GM23338 (cell line): Measurements from ENCODE around the gene ZNF234. TPM values are rescaled to one million over a fixed set of nuclear protein-coding genes. Genes with fewer than 3 reads are reported as not detected.
"Not testable (repeated sequence)": the region's sequence is repeated elsewhere in the genome, so short reads cannot be mapped to it uniquely, and the experiment has no call there.

Experiments used
- ATAC-seq: fragments of 200-7000 bp; cut with Tn5 transposase; 3 replicates; pipeline ENCODE4 v1.9.1; 2020
- DNase-seq: peaks from one replicate; pipeline ENCODE4 v3.0.0-alpha.2; 2015; ENCODE audit warnings: low spot score
- H2AFZ ChIP-seq: fragments of 200-600 bp; sonication (generic); 2 replicates; pipeline ENCODE4 v1.8.0; 2016; ENCODE audit warnings: antibody characterized with exemption, mild to moderate bottlenecking, moderate library complexity
- H3F3A ChIP-seq: fragments of 200-600 bp; sonication (generic); replicated peaks from 2 replicates; pipeline ENCODE4 v1.8.0; 2017; ENCODE audit warnings: antibody characterized with exemption, mixed run types, low read depth
- H3K27ac ChIP-seq: fragments of 200-600 bp; sonication (generic); 2 replicates; pipeline ENCODE4 v1.6.1; 2016; ENCODE audit warnings: low read depth
- H3K27me3 ChIP-seq: fragments of 200-600 bp; sonication (generic); 2 replicates; pipeline ENCODE4 v1.8.0; 2016; ENCODE audit warnings: mild to moderate bottlenecking, mixed run types, moderate library complexity; ENCODE audit not compliant: insufficient read depth
- H3K36me3 ChIP-seq: fragments of 200-600 bp; sonication (generic); 2 replicates; pipeline ENCODE4 v1.8.0; 2016; ENCODE audit warnings: mild to moderate bottlenecking; ENCODE audit not compliant: insufficient read depth
- H3K4me1 ChIP-seq: fragments of 200-600 bp; sonication (generic); 2 replicates; pipeline ENCODE4 v1.8.0; 2016; ENCODE audit warnings: mild to moderate bottlenecking, moderate library complexity; ENCODE audit not compliant: insufficient read depth
- H3K4me2 ChIP-seq: fragments of 200-600 bp; sonication (generic); 2 replicates; pipeline ENCODE4 v1.7.1; 2017; ENCODE audit warnings: mixed run types
- H3K4me3 ChIP-seq: fragments of 200-600 bp; sonication (generic); 2 replicates; pipeline ENCODE4 v1.6.1; 2016; ENCODE audit warnings: mixed run types
- H3K79me2 ChIP-seq: fragments of 200-600 bp; sonication (generic); replicated peaks from 2 replicates; pipeline ENCODE4 v1.8.0; 2017; ENCODE audit warnings: mild to moderate bottlenecking; ENCODE audit not compliant: insufficient read depth
- H3K9me2 ChIP-seq: fragments of 200-600 bp; sonication (generic); 2 replicates; pipeline ENCODE4 v1.8.0; 2017; ENCODE audit not compliant: insufficient read depth
- H4K20me1 ChIP-seq: fragments of 200-600 bp; sonication (generic); replicated peaks from 2 replicates; pipeline ENCODE4 v1.8.0; 2017; ENCODE audit warnings: mild to moderate bottlenecking; ENCODE audit not compliant: insufficient read depth
- H3K27ac Mint-ChIP-seq: 2 replicates; pipeline ENCODE4 v1.8.0; 2020; ENCODE audit warnings: inconsistent platforms, mild to moderate bottlenecking, moderate library complexity, mixed read lengths
- H3K27me3 Mint-ChIP-seq: 3 replicates; pipeline ENCODE4 v1.8.0; 2022; ENCODE audit warnings: low read depth, mild to moderate bottlenecking, moderate library complexity, mixed read lengths, inconsistent platforms; ENCODE audit not compliant: insufficient read depth, poor library complexity
- H3K36me3 Mint-ChIP-seq: 3 replicates; pipeline ENCODE4 v1.8.0; 2021; ENCODE audit warnings: low read depth, mild to moderate bottlenecking, inconsistent platforms, moderate library complexity, mixed read lengths
- H3K4me1 Mint-ChIP-seq: 3 replicates; pipeline ENCODE4 v1.8.0; 2020; ENCODE audit warnings: mild to moderate bottlenecking, inconsistent platforms, mixed read lengths
- H3K4me3 Mint-ChIP-seq: 3 replicates; pipeline ENCODE4 v1.8.0; 2021; ENCODE audit warnings: moderate library complexity, mild to moderate bottlenecking, inconsistent platforms, mixed read lengths
- H3K9me3 Mint-ChIP-seq: 3 replicates; pipeline ENCODE4 v1.8.0; 2020; ENCODE audit warnings: moderate library complexity, mild to moderate bottlenecking, inconsistent platforms, mixed read lengths
- EZH2 ChIP-seq: fragments of 200-600 bp; sonication (generic); IDR thresholded peaks from one replicate; pipeline ENCODE4 v1.8.0; 2017; ENCODE audit warnings: antibody characterized with exemption, mild to moderate bottlenecking, low read depth; ENCODE audit not compliant: unreplicated experiment
- JUNB ChIP-seq: IDR thresholded peaks from one replicate; pipeline ENCODE4 v1.6.1; 2016; ENCODE audit warnings: antibody characterized with exemption; ENCODE audit not compliant: unreplicated experiment
- NANOG ChIP-seq: IDR thresholded peaks from 2 replicates; pipeline ENCODE4 v1.6.1; 2016; ENCODE audit warnings: antibody characterized with exemption, borderline replicate concordance
- REST ChIP-seq: IDR thresholded peaks from one replicate; pipeline ENCODE4 v1.6.1; 2018; ENCODE audit warnings: antibody characterized with exemption; ENCODE audit not compliant: unreplicated experiment
- STAT1 ChIP-seq: IDR thresholded peaks from one replicate; pipeline ENCODE4 v1.6.1; 2016; ENCODE audit warnings: antibody characterized with exemption; ENCODE audit not compliant: unreplicated experiment
- ZNF462 ChIP-seq: fragments of 250-450 bp; sonication (Bioruptor Pico); IDR thresholded peaks from 2 replicates; pipeline ENCODE4 v1.5.0; 2020; ENCODE audit warnings: mild to moderate bottlenecking, moderate library complexity
- polyA plus RNA-seq: library from polyadenylated mRNA; unstranded; fragments of >200 nt; fragmentation: Nextera tagmentation; extraction: Ambion mirVana; gene quantifications from 2 replicates; pipeline ENCODE4 v1.2.1, GENCODE V29; 2016
- total RNA-seq: library from RNA; depleted of rRNA; stranded (reverse); fragments of >200 nt; shearing (Covaris generic); gene quantifications from 2 replicates; pipeline ENCODE4 v1.2.3, GENCODE V29; 2014

Gene ZNF234
- total and polyA plus RNA-seq, 2 experiments from 2014 or later, result 3.7 to 8.3 TPM

- Histone ChIP-seq H2AFZ (peak overlapping the region; percentile 82), H3K4me1 (no peaks in the 10 kb centered on the region), H3K36me3 (no peaks in the 10 kb centered on the region; the same call in 1 of the 2 replicates), H4K20me1 (no peaks in the 10 kb centered on the region), H3K9me2 (no peaks in the 10 kb centered on the region), H3K4me2 (peak overlapping the region; percentile 82), H3K79me2 (peaks cover 31% of the 10 kb centered on the region), H3F3A (no peaks in the 10 kb centered on the region), H3K27me3 (no peaks in the 10 kb centered on the region), H3K27ac (no peak overlapping the region), H3K4me3 (peak overlapping the region; percentile 67)
- no peak for ATAC-seq
- no peak for TF ChIP-seq JUNB
- TF ChIP-seq EZH2, result no peak
- peaks cover 31% of the 10 kb centered on the region for H3K9me3 Mint-ChIP-seq
- H3K4me3 Mint-ChIP-seq, result peak overlapping the region; percentile 97
- peaks cover 47% of the 10 kb centered on the region for H3K36me3 Mint-ChIP-seq
- DNase-seq, result peak; percentile 21
- H3K27me3 Mint-ChIP-seq, result peaks cover 3% of the 10 kb centered on the region
- H3K4me1 Mint-ChIP-seq, result no peaks in the 10 kb centered on the region
- H3K27ac Mint-ChIP-seq, result no peak overlapping the region
These were observed 27.5 kb upstream of the ZNF234 start for GRCh38 chr19:44113784-44114390.

- not testable (repeated sequence) for ATAC-seq, H3K36me3 ChIP-seq, H3K4me1 Mint-ChIP-seq, DNase-seq, H3K9me2 ChIP-seq, H3K27ac Mint-ChIP-seq, H3K4me1 ChIP-seq, H3K27ac ChIP-seq, H3K4me3 ChIP-seq, H4K20me1 ChIP-seq, H3K79me2 ChIP-seq, H3K4me3 Mint-ChIP-seq, H3K4me2 ChIP-seq, H3F3A ChIP-seq, H2AFZ ChIP-seq, H3K27me3 ChIP-seq, H3K9me3 Mint-ChIP-seq, H3K27me3 Mint-ChIP-seq
- H3K36me3 Mint-ChIP-seq, result peaks cover 73% of the 10 kb centered on the region
These were observed 20.2 kb upstream of the ZNF234 start for GRCh38 chr19:44121162-44121561.

- H3K9me2 ChIP-seq, result 0 out of 2 replicates have a peak, but pooled peaks cover 2% of the 10 kb centered on the region
- H3K9me3 Mint-ChIP-seq, result peaks cover 18% of the 10 kb centered on the region
- H3K4me1 Mint-ChIP-seq, result no peaks in the 10 kb centered on the region
- peaks cover 3% of the 10 kb centered on the region for H3K27me3 Mint-ChIP-seq
- H3K4me2 ChIP-seq, result no peak overlapping the region
- no peaks in the 10 kb centered on the region for H3K4me1 ChIP-seq
- H3K36me3 ChIP-seq, result peaks cover 19% of the 10 kb centered on the region
- H3K27ac Mint-ChIP-seq, result no peak overlapping the region
- no peaks in the 10 kb centered on the region for H3K27me3 ChIP-seq
- no peak overlapping the region for H3K4me3 ChIP-seq
- H2AFZ ChIP-seq, result no peak overlapping the region
- no peak for TF ChIP-seq ZNF462 (CRISPR knock-in tag)
- TF ChIP-seq NANOG, result no peak
- TF ChIP-seq REST, result no peak
- no peak for TF ChIP-seq JUNB
- TF ChIP-seq STAT1, result no peak
- H3K27ac ChIP-seq, result no peak overlapping the region
- no peaks in the 10 kb centered on the region for H3K79me2 ChIP-seq
- ATAC-seq (no peak), DNase-seq (no peak)
- peaks cover 13% of the 10 kb centered on the region for H3K36me3 Mint-ChIP-seq
- H3F3A ChIP-seq, result no peaks in the 10 kb centered on the region
- H3K4me3 Mint-ChIP-seq, result no peak overlapping the region
- H4K20me1 ChIP-seq, result peaks cover 5% of the 10 kb centered on the region; the same call in 1 of the 2 replicates
These were observed 9.4 kb upstream of the ZNF234 start for GRCh38 chr19:44131955-44132354.
